ENCODE data around the gene COQ6.

The COQ6 gene

DNA sequence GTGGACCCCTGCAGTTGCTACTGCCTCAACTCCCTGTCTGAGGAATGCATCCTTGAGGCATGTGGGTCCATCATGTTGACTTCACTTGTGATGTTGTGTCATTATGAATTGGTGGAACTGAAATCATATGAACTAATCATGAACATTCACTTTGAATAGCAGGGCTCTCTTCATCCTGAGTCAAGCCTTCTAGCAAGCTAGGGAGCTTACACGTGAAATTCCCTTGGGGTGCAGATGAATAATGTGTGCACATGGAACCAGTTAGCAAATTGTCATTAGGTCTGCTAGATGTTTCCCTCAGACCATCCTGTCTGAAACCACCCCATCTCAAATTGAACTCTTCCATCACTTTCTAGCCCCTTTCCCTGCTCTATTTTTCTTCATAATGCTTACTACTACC is 3.6 kb downstream of the COQ6 start:
- TF ChIP-seq, protein P1, sequence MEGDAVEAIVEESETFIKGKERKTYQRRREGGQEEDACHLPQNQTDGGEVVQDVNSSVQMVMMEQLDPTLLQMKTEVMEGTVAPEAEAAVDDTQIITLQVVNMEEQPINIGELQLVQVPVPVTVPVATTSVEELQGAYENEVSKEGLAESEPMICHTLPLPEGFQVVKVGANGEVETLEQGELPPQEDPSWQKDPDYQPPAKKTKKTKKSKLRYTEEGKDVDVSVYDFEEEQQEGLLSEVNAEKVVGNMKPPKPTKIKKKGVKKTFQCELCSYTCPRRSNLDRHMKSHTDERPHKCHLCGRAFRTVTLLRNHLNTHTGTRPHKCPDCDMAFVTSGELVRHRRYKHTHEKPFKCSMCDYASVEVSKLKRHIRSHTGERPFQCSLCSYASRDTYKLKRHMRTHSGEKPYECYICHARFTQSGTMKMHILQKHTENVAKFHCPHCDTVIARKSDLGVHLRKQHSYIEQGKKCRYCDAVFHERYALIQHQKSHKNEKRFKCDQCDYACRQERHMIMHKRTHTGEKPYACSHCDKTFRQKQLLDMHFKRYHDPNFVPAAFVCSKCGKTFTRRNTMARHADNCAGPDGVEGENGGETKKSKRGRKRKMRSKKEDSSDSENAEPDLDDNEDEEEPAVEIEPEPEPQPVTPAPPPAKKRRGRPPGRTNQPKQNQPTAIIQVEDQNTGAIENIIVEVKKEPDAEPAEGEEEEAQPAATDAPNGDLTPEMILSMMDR (IDR thresholded peaks at IDR 0.05; ENCODE audit: extremely low read depth, missing control alignments), result no peak

DNA sequence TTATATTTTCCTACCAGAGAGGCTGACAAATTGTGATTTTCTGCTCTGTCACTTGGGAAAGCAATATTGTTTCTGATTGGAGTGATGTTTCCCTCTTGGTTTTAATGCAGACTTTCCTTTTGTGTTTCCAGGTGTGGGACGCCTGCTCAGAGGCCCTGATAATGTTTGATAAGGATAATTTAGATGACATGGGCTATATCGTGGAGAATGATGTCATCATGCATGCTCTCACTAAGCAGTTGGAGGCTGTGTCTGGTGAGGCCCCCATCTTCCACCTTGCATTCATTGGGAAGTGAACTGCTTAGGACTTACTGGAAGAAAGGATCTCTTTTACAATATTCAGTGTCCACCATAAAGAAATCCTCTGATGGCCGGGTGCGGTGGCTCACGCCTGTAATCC is 5.6 kb downstream of the COQ6 start:
- TF ChIP-seq, protein P1 (IDR thresholded peaks at IDR 0.05; ENCODE audit: extremely low read depth, missing control alignments), result no peak
- no peak for DNase-seq (ENCODE audit: low spot score)

More for the DNA sequence above, 3.6 kb downstream of the COQ6 start:
- DNase-seq (ENCODE audit: low spot score), result no peak

DNA sequence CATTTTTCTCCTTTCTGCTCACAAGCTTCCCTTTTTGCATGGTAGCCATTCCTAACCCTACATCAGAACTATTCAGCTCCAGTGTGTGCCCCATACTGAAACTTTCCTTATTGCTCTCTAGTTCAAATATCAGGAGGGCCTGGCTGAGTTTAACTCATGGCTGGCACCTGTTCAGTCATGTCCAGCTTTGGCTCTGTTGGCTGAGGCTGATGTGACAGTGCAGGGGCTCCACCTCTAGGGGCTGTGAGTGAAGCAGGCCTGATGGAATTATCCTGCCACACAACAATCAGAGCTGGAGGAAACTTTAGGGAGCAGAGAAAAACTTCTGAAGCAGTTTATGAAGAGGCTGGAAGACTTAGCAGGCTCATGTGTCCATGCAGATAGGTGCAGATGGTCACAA is 8.5 kb downstream of the COQ6 start:
- TF ChIP-seq, protein P1 (IDR thresholded peaks at IDR 0.05; ENCODE audit: extremely low read depth, missing control alignments), result no peak
- DNase-seq (ENCODE audit: low spot score), result no peak

DNA sequence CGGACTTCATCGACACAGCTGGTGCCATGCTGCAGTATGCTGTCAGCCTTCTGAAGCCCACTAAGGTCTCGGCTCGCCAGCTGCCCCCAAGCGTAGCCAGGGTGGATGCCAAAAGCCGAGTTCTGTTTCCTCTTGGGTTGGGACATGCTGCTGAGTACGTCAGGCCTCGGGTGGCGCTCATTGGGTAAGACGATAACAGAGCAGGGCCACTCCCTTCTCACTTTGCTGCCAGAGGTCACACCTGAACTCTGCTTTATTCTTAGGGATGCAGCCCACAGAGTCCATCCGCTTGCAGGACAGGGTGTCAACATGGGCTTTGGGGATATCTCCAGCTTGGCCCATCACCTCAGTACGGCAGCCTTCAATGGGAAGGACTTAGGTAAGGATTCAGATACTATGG is 11.1 kb downstream of the COQ6 start:
- TF ChIP-seq, protein P1 (IDR thresholded peaks at IDR 0.05; ENCODE audit: extremely low read depth, missing control alignments), result no peak
- no peak for DNase-seq (ENCODE audit: low spot score)

DNA sequence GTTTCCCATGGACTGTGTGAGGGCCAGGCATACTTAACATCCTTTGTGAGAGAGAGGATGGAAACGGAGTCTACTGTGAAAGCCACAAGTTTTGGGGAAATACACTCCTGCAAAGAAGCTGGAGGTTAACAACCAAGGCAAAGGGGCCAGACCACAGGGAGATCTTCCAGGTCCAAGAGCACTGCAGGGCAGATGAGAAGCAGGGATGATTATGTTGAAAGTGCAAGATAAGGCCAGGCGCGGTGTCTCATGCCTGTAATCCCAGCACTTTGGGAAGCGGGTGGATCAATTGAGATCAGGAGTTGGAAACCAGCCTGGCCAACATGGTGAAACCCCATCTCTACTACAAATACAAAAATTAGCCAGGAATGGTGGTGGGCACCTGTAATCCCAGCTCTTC is 15.1 kb downstream of the COQ6 start:
- TF ChIP-seq, protein P1 (IDR thresholded peaks at IDR 0.05; ENCODE audit: extremely low read depth, missing control alignments), result no peak
- no peak for DNase-seq (ENCODE audit: low spot score)

DNA sequence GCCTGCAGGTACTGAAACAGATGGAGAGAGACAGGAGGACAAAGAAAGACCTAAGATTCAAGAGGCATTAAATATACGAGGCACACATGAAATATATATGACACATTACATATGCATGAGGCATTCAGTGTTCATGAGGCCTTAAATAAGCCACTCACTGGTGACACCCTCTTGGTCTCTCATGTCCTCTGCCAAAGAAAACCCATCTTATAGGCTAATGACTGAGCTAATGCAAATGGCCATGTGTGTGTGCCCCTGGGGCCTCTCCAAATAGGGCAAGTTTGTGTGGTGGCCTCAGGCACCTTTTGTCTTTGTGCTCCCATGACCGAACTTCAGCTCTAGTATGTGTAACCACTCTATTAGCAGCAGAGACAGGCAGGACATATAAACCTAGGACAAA is 18.8 kb downstream of the COQ6 start:
- TF ChIP-seq, protein P1 (IDR thresholded peaks at IDR 0.05; ENCODE audit: extremely low read depth, missing control alignments), result no peak
- DNase-seq (ENCODE audit: low spot score), result no peak

DNA sequence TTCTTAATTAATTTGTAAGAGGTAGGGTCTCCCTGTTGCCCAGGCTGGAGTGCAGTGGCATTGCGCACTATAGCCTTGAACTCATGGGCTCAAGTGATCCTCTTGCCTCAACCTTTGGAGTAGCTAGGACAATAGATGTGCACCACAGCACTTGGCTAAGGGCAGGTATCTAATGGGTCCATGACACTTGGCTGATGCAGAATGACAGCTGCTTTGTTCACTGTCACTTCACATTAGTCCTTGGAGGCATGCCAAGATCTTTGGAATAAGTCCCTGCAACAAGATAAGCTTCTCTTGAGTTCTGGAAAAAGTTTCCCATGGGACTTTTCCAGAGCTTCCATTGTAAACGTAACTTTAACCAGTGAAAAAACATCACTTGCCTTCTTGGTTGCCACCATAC is 23.4 kb downstream of the COQ6 start:
- TF ChIP-seq, protein P1 (IDR thresholded peaks at IDR 0.05; ENCODE audit: extremely low read depth, missing control alignments), result no peak
- DNase-seq (ENCODE audit: low spot score), result no peak

Measured in GM20000 (cell line).